Right ventricle myocardium inferior (tissue), 1 donor: ENCODE data around the gene SOX5. TPM values are rescaled to one million over a fixed set of nuclear protein-coding genes. Genes with fewer than 3 reads are reported as not detected.
"Not testable (repeated sequence)": the region's sequence is repeated elsewhere in the genome, so short reads cannot be mapped to it uniquely, and the experiment has no call there.

ENCODE experiments used
- ATAC-seq: fragments of 200-7000 bp; cut with Tn5 transposase; one replicate; pipeline ENCODE4 v1.9.1; 2020; ENCODE audit warnings: mild to moderate bottlenecking, moderate library complexity
- DNase-seq: peaks from one replicate; pipeline ENCODE4 v3.0.0; 2021; ENCODE audit errors: missing footprints
- intact Hi-C: fragments of 100-400 bp; cut with DNase I; formaldehyde crosslinking; loops from one replicate; pipeline ENCODE4 v1.11.0; 2022
- total RNA-seq: library from RNA; stranded (reverse); fragmentation: NEBNext Ultra II Directional; extraction: Animal tissue kit (Norgen Biotek cat#: 25700); gene quantifications from one replicate; pipeline ENCODE4 v1.2.1, GENCODE V29; 2021
- donor health status: DM: no; HTN: yes; CAD: no; lungs with severe emphysema.

SOX5 gene
- total RNA-seq, 1 donor from 2014 or later, result 3.2 TPM

GRCh38 chr12:23493672-23494071 is 455.8 kb downstream of the SOX5 start:
- ATAC-seq, result no peak
- intact Hi-C loops, result no loop called here

GRCh38 chr12:23491029-23491428 is 458.4 kb downstream of the SOX5 start:
- intact Hi-C loops, DNase-seq, ATAC-seq: not testable (repeated sequence)

More at GRCh38 chr12:23493672-23494071, 455.8 kb downstream of the SOX5 start:
- DNase-seq, result no peak

- ATAC-seq (no peak), DNase-seq (no peak)
- intact Hi-C loops, result no loop called here
Observed at GRCh38 chr12:23488130-23488529, 461.3 kb downstream of the SOX5 start.

DNA sequence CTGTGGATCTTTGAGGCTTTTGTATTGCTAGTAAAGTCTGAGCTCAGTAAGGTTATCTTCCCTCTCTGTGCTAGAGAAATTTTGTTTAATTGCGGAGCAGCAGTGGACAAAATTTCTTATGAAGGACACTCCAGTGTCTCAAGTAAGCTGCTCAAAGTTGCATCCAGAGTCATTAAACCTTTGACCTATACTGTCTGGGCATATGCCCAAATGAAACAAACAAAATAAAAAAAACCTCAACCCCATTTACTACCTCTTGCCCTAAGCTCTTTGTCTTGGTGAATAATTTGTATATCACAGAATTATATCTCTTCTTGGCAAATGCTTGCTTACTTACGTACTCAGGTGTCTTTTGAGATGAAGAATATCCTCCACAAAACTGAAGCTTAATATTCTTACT is 465.2 kb downstream of the SOX5 start:
- no peak for DNase-seq
- no peak for ATAC-seq
- intact Hi-C loops, result no loop called here

DNA sequence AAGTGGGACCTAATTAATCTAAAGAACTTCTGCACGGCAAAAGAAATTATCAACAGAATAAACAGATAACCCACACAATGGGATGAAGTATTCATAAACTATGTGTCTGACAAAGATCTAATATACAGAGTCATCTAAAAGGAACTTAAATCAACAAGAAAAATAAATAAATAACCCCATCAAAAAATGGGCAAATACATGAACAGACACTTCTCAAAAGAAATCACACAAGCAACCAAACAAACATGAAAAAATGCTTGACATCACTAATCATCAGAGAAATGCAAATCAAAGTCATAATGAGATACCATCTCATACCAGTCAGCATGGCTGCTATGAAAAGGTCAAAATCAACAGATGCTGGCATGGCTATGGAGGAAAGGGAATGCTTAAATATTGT is 466.9 kb downstream of the SOX5 start:
- no peak for ATAC-seq
- intact Hi-C loops, result no loop called here
- no peak for DNase-seq
